A172 (cell line): ENCODE results near the gene FNDC1. TPM values are rescaled to one million over a fixed set of nuclear protein-coding genes. Genes with fewer than 3 reads are reported as not detected.
A peak's percentile ranks its signal among the peaks of the same experiment; 100 is the strongest.

Experiments
- DNase-seq: peaks from one replicate; pipeline ENCODE4 v3.0.0-alpha.2; 2015; ENCODE audit warnings: low spot score
- total RNA-seq: library from RNA; depleted of rRNA; stranded (reverse); fragments of >200 nt; shearing (Covaris generic); gene quantifications from 2 replicates; pipeline ENCODE4 v1.2.3, GENCODE V29; 2014

The FNDC1 gene
- total RNA-seq, 1 experiment from 2014 or later: not detected

DNA sequence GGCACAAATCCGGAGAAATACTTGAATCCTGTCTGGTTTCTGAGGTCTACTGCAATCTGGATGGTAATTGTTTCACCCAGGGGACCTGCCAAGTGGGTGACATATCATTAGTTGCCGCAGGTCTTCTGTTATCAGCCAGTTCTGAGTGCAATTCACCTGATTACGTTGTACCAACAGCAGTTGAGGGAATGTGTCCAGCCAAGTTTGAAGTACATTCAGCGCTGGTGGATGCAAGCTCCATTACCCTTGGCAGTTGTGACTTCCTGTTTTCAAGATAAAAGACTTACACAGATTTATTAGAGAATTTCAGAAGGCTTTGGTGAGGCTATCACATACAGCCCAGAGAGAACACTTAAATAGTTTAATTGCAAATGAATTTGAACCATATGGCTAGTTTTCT is 42.8 kb downstream of the FNDC1 start:
- DNase-seq: peak; percentile 16

DNA sequence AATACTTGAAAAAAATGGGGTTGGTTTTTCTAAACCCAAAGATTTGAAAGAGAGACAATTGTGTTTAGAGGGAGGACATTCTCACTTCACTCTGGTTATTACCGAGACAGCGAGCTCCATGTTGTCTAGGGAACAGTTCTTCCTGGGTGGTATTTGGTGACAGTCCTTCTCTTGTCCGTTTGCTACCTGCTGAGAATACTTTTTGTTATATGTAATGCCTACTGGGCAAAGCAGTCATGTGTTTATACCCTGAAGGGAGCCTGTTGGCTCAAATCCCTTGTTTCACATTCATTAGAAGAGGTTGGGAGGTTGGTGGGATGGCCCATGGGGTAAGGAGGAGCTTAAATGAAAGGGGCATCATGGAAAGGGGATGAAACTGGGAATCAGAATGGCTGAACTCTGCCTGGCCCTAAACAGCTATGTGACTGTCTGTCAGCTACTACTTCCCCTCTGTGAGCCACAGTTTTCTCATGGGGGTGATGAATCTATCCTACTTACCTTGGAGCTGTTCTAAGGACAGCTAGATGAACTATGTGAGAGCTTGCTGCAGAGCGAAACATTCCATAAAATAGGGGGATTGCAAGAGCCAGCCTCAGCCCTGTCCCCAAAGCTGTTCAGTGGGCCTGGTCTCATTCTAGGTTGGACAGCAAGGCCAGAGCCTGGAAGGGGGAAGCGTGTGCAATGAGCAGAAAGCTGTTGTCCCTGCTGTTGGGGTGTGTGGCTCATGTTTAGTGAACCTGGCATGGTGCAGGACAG is 43.5 kb downstream of the FNDC1 start:
- DNase-seq: no peak

DNA sequence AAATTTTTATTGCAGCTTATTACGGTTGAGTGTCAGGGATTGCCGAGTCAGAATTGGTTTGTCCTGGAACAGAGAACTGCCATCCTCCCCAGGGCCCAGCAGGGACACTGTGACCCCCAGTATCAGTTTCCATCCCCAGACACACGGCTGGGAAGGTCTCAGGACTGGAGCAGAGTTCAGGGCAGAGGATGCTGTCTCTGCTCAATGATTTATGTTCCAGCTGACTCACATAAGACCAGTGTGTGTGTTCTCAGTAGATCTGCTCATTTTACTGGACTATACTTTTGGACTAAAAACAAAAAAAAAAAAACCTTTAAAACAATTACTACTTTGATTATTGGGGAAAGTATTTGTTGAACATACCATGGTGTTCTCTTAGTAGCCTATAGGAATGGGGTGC is 44.2 kb downstream of the FNDC1 start:
- DNase-seq: peak; percentile 56

DNA sequence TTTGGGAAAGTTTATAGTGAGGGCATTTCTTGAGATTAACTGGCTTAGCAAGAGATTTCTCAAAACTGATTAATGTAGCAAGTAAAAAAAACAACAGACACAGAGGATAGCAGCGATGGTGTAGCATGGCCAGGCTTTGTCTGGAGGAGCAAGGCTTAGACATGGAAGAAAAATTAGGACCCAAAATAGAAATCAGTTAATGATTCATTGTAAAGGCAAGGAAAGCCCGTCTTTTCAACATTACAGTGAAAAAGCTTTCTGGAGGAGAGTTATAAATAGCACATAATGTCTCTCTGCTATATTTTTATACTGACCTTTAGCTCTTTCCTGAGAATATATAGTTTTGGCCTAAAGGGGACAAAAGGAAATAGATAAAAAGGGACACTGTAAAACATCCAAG is 45.1 kb downstream of the FNDC1 start:
- no peak for DNase-seq

DNA sequence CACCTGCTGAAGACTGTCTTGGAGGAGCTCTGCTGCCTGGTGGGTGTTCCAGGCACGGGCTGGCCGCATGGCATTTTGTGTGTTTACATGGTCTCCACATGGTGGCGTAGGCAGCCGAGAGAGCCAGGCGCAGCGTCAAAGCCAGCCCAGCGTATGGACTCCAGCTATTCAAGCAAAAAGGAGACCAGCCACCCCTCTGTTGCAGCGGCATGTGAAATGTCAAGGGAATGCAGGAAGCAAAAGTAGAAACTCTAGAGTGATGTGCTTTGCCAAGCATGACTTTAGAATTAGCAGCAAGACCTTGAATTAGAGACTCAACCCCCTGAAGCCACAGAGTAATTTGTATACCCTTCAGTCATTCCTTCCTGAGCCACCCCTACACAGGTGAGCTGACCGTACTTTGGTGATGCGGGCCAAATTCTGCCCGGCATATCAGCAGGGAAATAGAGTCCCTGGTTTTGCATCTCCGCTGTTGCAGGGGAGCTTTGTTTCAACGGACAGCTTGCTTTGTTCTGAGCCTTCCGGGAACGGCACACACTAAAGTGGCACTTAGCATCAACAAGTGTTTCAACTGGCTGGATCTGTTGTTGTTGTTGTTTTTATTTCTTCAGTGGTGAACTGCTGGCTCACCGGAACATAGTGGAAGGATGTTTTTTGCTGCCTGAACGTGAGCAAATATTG is 48.5 kb downstream of the FNDC1 start:
- DNase-seq: no peak

DNA sequence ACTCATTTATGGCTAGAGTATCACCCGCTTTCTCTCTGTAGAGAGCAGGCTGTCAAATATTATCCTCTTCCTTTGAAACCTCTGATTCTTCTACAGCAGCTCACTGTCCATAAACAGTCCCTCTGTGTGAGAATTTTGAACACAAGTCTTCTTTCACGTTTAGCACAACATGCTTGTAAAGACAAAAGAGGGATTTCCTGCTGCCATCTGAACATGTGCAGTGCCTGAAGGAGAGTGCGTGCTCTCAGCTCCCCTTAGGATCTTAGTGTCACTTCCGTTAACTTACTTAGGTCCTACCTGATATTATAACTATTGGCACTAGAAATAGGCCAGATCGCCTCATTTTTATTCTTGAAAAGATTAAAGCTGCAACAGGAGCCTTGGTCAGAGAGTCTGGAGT is 50.9 kb downstream of the FNDC1 start:
- DNase-seq: no peak

DNA sequence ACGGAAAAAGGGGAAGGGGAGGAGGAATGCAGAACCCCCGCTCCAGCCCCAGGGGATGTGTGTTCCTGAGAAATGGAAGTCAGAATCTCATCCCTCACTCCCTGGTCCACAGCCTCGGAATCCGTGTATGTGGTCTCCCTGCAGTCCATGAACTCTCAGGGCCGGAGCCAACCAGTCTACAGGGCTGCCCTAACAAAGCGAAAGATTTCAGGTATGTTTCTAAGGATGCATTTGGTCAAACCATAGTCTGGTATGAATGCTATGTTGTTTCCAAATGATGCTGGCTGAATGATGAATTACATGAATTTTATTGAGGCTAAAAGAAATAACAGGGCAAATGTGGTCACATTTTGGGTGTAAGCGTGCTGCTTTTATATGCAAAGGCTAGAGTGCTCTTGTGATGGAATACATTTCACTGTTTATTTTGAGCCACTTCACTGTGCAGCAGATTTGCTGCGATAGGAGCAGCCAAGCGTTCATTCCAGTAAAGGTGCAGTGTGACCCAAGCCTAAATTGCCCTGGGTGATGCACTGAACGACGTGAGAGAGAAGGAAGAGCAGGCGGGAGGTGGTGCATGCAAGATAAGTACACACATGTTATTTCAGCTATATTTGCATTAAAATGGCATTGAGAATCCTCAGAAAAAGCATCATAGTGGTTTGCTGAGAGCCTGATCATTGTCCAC is 52.4 kb downstream of the FNDC1 start:
- no peak for DNase-seq

DNA sequence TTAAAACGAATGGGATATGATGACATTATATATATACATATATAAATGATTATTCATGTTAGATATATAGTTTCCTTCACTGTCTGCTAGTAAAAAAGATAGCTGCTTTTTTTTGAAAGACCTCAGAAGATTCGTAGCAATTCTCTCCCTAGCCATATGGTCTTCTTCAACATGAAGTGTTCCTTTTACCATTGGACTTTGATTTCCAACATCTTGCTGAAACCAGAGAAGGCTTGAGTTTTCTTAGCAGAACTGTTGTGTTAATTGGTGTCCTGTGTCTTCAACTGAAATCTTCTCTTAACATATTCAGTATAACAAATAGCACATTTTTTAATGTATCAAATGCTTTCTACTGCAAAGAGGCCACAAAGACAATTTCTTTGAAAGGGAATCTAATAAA is 55.3 kb downstream of the FNDC1 start:
- DNase-seq: no peak

DNA sequence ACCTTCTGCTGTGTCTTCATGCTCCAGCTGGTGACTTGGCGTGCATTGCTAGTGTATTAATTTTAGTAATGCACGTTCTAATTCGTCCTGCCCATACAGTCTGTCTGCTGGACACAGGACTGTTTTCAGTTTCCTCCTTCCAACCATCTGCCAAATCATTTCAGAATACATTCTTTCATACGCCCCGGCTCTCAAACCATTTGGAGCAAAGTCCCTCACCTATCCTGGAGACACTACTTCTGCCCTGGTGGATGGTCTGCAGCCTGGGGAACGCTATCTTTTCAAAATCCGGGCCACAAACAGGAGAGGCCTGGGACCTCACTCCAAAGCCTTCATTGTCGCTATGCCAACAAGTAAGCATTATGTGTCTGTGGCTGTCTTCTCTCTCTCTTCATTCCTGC is 60.5 kb downstream of the FNDC1 start:
- no peak for DNase-seq

DNA sequence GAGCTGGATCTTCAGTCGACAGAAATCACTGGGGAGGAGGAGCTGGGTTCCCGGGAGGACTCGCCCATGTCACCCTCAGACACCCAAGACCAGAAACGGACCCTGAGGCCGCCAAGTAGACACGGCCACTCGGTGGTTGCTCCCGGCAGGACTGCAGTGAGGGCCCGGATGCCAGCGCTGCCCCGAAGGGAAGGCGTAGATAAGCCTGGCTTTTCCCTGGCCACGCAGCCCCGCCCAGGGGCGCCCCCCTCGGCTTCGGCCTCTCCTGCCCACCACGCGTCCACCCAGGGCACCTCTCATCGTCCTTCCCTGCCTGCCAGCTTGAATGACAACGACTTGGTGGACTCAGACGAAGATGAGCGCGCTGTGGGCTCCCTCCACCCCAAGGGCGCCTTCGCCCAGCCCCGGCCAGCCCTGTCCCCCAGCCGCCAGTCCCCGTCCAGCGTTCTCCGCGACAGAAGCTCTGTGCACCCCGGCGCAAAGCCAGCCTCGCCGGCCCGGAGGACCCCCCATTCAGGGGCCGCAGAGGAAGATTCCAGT is 63.0 kb downstream of the FNDC1 start:
- no peak for DNase-seq

DNA sequence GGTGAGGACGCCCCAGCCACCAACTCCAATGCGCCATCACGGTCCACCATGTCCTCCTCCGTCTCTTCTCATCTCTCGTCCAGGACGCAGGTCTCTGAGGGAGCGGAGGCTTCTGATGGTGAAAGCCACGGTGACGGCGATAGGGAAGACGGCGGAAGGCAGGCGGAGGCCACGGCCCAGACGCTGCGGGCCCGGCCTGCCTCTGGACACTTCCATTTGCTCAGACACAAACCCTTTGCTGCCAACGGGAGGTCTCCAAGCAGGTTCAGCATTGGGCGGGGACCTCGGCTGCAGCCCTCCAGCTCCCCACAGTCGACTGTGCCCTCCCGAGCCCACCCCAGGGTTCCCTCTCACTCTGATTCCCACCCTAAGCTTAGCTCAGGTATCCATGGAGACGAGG is 63.6 kb downstream of the FNDC1 start:
- DNase-seq: no peak

DNA sequence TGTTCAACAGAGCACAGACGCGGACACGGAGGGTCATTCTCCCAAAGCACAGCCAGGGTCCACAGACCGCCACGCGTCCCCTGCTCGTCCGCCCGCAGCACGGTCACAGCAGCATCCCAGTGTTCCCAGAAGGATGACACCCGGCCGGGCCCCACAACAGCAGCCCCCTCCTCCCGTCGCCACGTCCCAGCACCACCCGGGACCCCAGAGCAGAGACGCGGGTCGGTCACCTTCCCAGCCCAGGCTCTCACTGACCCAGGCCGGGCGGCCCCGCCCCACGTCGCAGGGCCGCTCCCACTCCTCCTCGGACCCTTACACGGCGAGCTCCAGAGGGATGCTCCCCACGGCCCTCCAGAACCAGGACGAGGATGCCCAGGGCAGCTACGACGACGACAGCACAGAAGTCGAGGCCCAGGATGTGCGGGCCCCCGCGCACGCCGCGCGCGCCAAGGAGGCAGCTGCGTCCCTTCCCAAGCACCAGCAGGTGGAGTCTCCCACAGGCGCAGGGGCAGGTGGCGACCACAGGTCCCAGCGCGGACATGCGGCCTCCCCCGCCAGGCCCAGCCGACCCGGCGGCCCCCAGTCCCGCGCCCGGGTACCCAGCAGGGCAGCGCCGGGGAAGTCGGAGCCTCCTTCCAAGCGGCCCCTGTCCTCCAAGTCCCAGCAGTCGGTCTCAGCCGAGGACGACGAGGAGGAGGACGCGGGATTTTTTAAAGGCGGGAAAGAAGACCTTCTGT is 64.3 kb downstream of the FNDC1 start:
- DNase-seq: no peak

DNA sequence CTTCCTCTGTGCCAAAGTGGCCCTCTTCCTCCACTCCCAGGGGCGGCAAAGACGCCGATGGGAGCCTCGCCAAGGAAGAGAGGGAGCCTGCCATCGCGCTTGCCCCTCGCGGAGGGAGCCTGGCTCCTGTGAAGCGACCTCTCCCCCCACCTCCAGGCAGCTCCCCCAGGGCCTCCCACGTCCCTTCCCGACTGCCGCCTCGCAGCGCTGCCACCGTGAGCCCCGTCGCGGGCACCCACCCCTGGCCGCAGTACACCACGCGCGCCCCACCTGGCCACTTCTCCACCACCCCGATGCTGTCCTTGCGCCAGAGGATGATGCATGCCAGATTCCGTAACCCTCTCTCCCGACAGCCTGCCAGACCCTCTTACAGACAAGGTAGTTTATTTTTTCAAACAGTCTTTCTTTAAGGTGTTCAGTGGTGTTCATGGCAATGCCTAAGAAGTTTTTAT is 64.9 kb downstream of the FNDC1 start:
- DNase-seq: no peak

DNA sequence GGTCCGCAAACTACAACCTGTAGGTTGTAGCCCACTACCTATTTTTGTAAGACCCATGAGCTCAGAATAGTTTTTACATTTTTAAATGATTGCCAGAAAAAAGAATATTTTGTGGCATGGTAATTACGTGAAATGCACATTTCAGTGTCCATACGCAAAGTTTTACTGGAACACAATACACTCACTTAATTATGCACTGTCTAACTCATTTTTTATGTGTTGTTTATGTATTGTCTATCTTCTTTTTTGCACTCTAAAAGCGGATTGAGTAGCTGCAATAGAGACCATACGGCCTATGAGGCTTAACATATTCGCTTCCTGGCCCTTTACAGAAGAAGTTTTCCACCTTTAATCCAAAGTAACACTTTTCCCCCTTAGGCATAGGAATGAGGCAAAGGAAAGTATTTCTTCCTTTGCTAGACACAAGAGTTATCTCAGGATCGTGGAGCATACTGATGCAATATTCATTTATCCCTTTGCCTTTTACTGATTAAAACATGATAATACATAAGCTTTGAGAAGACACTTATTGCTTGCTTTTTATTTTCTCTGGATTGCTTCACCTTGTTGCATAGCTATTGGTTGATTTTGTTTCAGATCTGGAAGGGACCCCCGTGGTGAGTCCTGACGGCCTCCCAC is 69.8 kb downstream of the FNDC1 start:
- no peak for DNase-seq

DNA sequence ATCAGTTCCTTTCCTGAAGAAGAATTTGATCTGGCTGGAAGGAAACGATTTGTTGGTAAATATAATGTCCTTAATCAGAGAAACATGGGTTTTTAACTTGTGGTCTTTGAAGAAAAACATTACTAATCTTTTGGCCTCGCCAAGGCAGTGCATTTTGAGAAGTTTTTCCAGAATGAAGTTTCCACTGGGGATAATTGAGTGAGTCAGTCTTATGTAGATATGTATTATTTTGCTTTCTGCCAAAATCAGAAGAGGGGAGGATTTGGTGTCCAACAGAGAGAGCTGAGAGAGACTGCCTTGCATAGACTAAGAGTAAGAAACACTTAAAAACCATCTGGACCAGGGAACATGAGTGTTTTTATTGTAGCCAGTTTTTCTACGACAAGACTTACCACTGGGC is 79.9 kb downstream of the FNDC1 start:
- DNase-seq: no peak

DNA sequence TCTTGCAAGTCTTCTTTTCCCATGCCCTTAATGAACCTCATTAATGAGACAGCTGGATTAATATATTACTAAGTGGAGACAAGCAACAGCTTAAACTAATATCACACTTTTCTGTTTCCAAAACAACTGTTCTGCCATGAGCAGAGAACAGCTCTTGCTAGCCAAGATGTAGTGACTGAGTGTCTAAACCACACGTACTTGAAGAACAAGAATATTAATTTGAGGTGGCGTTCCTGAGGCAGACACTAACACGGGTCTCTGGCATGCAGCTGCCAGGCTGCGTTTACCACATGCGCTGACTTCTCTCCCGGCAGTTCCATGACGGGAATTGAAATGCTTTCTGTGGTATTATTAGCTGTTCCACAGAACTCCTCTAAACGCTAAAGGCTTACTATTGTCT is 80.6 kb downstream of the FNDC1 start:
- no peak for DNase-seq

DNA sequence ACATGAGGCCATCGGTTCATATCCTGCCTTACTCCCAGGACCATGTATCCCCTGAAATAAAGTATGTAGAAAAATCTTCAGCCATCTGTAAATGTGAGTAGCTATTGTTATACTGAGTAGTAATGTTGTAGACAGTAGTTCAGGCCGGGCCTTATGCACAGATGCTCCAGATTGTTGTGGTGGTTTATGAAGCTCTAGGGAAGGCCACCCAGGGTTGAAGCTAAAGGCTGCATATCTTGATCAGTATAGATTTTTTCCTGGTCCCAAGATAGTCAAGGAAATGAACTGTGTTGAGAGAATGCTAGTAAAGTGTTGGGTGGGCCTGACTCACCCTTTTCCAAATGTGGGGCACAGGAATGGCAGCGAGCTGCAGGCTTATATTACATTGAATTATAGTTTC is 81.4 kb downstream of the FNDC1 start:
- no peak for DNase-seq

DNA sequence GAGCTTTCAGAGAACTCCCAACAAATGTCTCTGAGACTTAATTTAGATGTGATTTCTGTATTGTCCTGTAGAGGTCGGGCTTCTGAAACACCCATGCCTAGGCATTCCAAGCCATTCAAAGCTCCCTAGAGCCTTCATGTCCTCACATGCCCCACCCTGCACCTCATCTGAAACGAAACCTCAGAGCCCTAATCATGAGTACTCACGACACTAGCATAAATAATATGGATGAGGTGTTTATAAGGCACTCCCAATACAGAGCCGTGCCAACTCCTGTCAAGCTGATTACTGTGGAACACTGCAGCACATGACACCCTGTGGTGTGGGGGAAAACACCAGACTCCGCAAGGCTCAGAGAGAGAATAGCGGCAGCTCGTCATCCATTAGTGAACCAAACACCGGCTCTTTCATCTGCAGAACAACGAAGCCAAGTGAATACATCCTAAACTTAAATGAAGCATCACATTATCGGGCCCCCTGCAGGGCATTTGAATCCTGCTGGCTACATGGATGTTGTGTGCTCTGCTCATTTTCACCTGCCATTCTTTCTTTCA is 83.8 kb downstream of the FNDC1 start:
- peak; percentile 34 for DNase-seq

DNA sequence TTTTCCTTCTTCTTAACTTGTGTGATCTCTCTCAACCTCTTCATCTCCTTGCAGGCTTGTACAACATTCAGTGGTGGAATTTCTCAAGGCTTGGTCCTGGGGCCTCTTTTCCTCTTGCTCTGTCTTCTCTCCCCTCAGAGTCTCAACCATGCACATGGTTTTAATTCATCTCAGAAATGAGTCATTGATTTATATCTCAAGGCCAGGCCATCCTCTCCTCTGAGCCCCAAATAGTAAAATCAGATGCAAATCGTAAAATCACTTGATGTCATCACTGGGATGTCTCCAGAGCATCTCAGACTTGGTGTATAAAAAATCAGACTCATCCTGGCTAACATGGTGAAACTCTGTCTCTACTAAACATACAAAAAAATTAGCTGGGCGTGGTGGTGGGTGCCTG is 85.0 kb downstream of the FNDC1 start:
- peak; percentile 11 for DNase-seq

DNA sequence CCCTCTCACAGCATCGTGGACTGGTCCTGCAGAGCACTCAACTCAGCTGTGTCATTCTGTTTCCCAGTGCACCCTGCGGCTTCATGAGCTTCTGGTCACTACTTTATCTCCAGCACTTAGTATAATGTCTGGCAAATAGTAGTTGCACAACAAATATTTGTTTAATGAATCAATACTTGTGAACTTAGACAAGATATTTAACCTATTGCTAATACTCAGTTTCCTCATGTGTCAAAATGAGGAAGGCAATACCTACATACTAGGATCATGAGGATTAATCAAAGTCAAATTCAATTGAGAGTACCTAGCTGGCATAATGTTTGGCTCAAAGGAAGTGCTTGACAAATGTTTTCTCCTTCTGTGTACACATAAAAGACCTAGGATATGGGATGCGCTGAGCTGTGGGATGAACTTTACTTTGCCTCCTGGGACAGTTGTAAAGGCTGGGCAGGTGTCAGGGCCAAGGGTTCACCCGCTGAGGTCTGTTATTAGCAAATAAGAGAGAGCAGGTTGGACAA is 86.3 kb downstream of the FNDC1 start:
- DNase-seq: no peak

DNA sequence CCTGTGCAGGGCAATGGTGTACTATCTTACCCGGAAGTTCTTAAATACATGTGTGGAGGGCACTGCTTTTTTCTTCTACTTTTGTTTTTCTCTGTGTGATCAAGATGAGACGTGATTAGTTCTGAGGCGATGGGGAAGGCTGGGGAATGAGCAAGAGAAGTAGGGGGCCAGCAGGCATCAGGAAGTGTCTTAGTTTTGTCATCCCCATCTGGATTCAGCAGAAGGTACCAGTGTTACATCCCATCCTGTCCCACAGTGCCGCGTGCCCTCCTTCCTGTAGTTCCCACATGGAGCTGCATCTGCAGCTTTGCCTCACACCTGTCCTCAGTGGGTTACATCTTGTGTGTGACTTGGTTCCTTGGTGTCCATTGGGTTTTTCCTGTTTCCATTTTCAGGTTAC is 86.9 kb downstream of the FNDC1 start:
- no peak for DNase-seq
